BJ (cell line): ENCODE data around the gene LRMDA. TPM values are rescaled to one million over a fixed set of nuclear protein-coding genes. Genes with fewer than 3 reads are reported as not detected.

Experiments used
- CTCF ChIA-PET: fragments of 350-600 bp; formaldehyde crosslinking; extraction: SDS; loops from one replicate; lab custom pipeline; 2021; ENCODE audit warnings: antibody characterized with exemption, inconsistent platforms; lab: Yijun Ruan, JAX
- POLR2A ChIA-PET: fragments of 300-600 bp; sonication (Branson Sonifier 250); formaldehyde crosslinking; extraction: SDS; loops from one replicate; lab custom pipeline; 2021; ENCODE audit warnings: antibody characterized with exemption; lab: Charles Lee
- DNase-seq: peaks from one replicate; pipeline ENCODE4 v3.0.0-alpha.2; 2011; ENCODE audit warnings: low read depth
- H3K27me3 ChIP-seq: 2 replicates; pipeline ENCODE4 v1.6.0; 2011; ENCODE audit warnings: low read length; ENCODE audit not compliant: control insufficient read depth, insufficient read depth
- H3K36me3 ChIP-seq: 2 replicates; pipeline ENCODE4 v1.5.1; 2011; ENCODE audit warnings: low read length; ENCODE audit not compliant: control insufficient read depth, insufficient read depth
- H3K4me3 ChIP-seq: 2 replicates; pipeline ENCODE4 v1.5.1; 2011; ENCODE audit warnings: low read depth, mild to moderate bottlenecking, control low read depth, low read length
- polyA plus RNA-seq: library from polyadenylated mRNA; depleted of rRNA; stranded (reverse); fragments of >200 nt; gene quantifications from 2 replicates; pipeline ENCODE4 v1.2.3, GENCODE V29; 2011
- TF ChIP-seq, protein P1 (sequence below): IDR thresholded peaks from 2 replicates; pipeline ENCODE4 v1.5.1; 2011; ENCODE audit warnings: low read depth, mild to moderate bottlenecking, control low read depth, inconsistent platforms, low read length, moderate library complexity; ENCODE audit not compliant: insufficient read depth

LRMDA gene
- polyA plus RNA-seq, 1 experiment, result not detected

DNA sequence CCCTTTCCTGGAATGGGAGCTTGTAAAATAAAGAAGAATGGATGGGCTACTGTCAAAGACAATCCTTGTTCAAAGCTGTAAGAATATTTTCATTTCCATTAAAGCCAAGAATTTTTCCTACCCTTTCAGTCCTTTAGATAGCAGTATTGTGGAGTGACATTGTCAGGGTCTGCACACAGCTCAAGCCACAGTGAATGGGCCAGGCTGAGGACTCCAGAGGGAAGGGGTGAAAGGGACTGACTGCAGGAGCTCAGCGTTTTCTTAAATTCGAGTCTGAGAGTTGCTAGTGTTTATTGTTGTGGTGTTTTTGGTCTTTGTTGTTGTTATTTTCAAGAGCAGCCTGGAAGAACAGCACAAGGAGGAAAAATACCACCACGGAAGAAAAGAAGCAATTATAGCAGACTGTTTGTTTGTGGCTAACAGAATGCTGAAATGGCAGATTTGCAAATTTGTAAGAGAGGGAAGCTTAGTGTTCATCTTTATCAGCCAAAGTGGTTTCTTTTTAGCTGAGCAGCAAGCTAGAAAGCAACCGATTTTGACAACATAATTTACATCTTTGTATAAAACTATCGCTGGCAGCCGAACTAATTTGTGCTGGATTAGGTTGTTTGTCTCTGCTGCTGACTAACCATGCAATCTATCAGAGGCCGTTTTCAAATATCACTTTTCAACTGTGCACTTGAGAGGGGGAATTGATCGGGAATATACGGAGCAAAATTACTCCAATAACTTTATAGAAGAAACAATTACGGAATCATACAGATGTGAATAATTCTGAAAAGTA is 192.1 kb downstream of the LRMDA start:
- TF ChIP-seq, protein P1, sequence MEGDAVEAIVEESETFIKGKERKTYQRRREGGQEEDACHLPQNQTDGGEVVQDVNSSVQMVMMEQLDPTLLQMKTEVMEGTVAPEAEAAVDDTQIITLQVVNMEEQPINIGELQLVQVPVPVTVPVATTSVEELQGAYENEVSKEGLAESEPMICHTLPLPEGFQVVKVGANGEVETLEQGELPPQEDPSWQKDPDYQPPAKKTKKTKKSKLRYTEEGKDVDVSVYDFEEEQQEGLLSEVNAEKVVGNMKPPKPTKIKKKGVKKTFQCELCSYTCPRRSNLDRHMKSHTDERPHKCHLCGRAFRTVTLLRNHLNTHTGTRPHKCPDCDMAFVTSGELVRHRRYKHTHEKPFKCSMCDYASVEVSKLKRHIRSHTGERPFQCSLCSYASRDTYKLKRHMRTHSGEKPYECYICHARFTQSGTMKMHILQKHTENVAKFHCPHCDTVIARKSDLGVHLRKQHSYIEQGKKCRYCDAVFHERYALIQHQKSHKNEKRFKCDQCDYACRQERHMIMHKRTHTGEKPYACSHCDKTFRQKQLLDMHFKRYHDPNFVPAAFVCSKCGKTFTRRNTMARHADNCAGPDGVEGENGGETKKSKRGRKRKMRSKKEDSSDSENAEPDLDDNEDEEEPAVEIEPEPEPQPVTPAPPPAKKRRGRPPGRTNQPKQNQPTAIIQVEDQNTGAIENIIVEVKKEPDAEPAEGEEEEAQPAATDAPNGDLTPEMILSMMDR, result no peak
- no peaks in the 10 kb centered on the region; the same call in 1 of the 2 replicates for H3K27me3 ChIP-seq
- ChIA-PET POLR2A (no interaction called here), CTCF (interaction anchor here (1.1 to 1.4 kb wide), 2 partner anchors 14 to 28 kb away, joined by 4 to 5 read pairs; no protein-coding TSS in a partner anchor)
- H3K36me3 ChIP-seq, result no peaks in the 10 kb centered on the region
- no peak for DNase-seq
- no peak overlapping the region for H3K4me3 ChIP-seq

DNA sequence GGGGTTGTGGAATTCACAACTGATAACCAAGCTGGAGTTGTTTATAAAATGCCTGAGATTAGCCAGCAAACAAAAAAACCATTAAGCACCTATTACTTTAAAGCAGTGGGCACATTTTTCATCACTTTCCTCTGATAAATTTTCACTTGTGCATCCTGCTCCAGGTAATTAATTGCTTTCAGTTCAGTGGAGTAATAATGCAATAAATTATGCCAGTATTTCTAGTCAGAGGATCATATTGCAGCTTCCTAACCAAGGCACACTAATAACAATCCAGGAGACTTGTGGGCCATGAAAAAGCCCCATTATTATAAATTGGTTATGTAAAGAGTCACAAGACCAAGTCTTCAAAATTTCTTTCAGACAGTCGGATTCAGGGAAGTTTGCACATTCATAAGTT is 193.2 kb downstream of the LRMDA start:
- POLR2A ChIA-PET, result no interaction called here
- CTCF ChIA-PET, result no interaction called here
- DNase-seq, result no peak

DNA sequence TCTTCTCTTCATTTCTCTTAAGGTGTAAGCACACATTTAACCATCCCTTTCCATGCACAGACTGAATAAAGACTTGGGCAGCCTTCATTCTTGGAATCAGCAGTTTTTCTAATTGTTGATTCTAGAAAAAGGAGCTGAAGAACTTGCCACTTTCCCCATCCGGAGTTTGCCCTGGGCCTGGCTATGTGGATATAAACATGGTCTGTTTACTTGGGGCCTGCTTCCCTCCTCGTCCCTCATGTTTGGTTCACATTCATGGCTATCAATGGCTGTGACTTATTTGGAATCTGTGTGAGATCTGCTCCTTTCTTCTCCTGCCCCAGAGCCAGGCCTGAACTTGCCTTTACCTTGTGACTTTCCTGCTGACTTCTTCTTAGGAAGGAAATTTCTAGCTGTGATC is 199.3 kb downstream of the LRMDA start:
- ChIA-PET POLR2A (no interaction called here), CTCF (interaction anchor here (0.7 to 1.5 kb wide), 2 partner anchors 19 to 20 kb away, joined by 3 read pairs; no protein-coding TSS in a partner anchor)
- TF ChIP-seq, protein P1, result no peak
- Histone ChIP-seq H3K36me3 (no peaks in the 10 kb centered on the region), H3K27me3 (no peaks in the 10 kb centered on the region; the same call in 1 of the 2 replicates), H3K4me3 (no peak overlapping the region)
- DNase-seq, result no peak

More for the DNA sequence above, 193.2 kb downstream of the LRMDA start:
- TF ChIP-seq, protein P1, result no peak
- Histone ChIP-seq H3K4me3 (no peak overlapping the region), H3K27me3 (no peaks in the 10 kb centered on the region; the same call in 1 of the 2 replicates), H3K36me3 (no peaks in the 10 kb centered on the region)

DNA sequence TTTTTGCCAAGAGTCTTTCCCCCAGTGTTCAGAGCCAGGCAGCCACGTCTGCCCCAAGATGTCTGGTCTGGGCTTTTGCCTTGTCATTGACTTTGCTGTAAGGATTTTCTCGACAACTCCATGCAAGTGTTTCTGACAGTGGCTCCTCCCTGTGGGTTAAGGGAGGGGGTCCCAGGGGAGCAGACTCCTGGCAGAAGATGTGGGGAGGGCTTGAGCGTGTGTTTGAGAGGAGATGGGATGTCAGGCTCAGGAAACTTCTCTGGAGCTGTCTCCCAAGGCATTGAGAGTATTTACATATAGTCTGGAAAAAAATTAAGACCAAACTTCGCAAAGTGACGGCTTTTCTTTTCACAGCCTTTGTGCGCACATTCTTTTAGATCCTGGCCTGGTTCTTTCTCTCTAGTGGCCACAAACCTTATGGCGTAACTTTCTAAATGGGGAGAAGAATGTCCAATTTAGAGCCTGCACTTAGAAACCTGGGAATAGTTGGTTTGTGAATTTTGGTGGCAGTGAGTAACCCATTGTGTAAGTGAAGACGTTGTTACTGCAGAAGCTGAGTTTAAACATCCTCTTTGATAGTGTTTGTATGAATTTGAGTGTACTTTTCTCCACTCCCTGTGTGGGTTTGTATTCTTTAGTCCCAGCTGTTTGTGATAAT is 201.5 kb downstream of the LRMDA start:
- Histone ChIP-seq H3K4me3 (no peak overlapping the region), H3K36me3 (no peaks in the 10 kb centered on the region), H3K27me3 (no peaks in the 10 kb centered on the region; the same call in 1 of the 2 replicates)
- no peak for DNase-seq
- ChIA-PET CTCF (no interaction called here), POLR2A (no interaction called here)
- TF ChIP-seq, protein P1, result no peak

DNA sequence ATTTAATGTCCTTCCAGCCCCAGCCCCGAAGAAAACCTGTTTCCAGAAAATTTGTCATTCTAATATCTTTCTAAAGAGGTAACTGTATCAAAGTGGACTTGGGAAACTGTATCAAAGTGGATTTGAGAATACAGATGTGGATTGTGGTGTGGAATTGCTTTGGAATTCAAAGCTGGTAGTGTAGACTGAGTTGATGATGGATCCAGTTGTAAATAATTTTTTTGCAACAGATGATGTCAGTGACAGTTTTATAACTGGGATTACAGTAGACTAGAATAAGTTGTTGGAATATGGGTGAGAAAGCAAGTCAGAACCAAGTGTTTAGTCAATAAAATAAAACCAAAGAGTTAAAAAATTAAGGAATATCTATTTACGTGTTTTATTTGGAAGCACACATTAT is 202.1 kb downstream of the LRMDA start:
- H3K27me3 ChIP-seq, result no peaks in the 10 kb centered on the region; the same call in 1 of the 2 replicates
- H3K4me3 ChIP-seq, result no peak overlapping the region
- no peaks in the 10 kb centered on the region for H3K36me3 ChIP-seq
- TF ChIP-seq, protein P1, result no peak
- DNase-seq, result no peak
- POLR2A ChIA-PET, result no interaction called here
- CTCF ChIA-PET, result no interaction called here
